Psoas muscle (tissue), 8 donors: ENCODE measurements around the gene CDK3. TPM values are rescaled to one million over a fixed set of nuclear protein-coding genes. Genes with fewer than 3 reads are reported as not detected.

ENCODE experiments used
- ATAC-seq, 4 donors: fragments of 200-7000 bp; cut with Tn5 transposase; one replicate each; pipeline ENCODE4 v1.9.1; 2020; ENCODE audit warnings: moderate library complexity in 3 of 4, mild to moderate bottlenecking in 2 of 4
- DNase-seq, 2 donors: peaks; one replicate each; pipeline ENCODE4 v3.0.0-alpha.2; 2020
- H3K27ac ChIP-seq: fragments of 200-600 bp; one replicate; pipeline ENCODE4 v1.8.0; 2022
- H3K27me3 ChIP-seq, 3 donors: fragments of 200-600 bp in 1 of 3; one replicate each; pipeline versions ENCODE4 v1.6.1 to v1.8.0; 2013 to 2022; ENCODE audit warnings: low read length in 2 of 3, mild to moderate bottlenecking in 2 of 3, moderate library complexity in 1 of 3; ENCODE audit not compliant: insufficient read depth in 3 of 3
- H3K36me3 ChIP-seq, 2 donors: fragments of 200-600 bp in 1 of 2; one replicate each; pipeline versions ENCODE4 v1.6.1 to v1.8.0; 2013 to 2022; ENCODE audit warnings: low read depth in 1 of 2, mild to moderate bottlenecking in 1 of 2, moderate library complexity in 1 of 2; ENCODE audit not compliant: insufficient read depth in 1 of 2
- H3K4me1 ChIP-seq: fragments of 200-600 bp; one replicate; pipeline ENCODE4 v1.8.0; 2022
- H3K4me3 ChIP-seq: fragments of 200-600 bp; one replicate; pipeline ENCODE4 v1.8.0; 2022; ENCODE audit warnings: mild to moderate bottlenecking
- H3K9me3 ChIP-seq: fragments of 200-600 bp; one replicate; pipeline ENCODE4 v1.8.0; 2022
- WGBS, 3 donors: extraction: QIAGEN DNeasy Blood & Tissue Kit; methylation state at CpG; one replicate each; pipeline versions ENCODE4 v1.1.6 to v1.1.7; 2013; 5-methylcytosine and 5-hydroxymethylcytosine counted together
- intact Hi-C, 2 donors: fragments of 100-400 bp; cut with DNase I; formaldehyde crosslinking; loops; one replicate each; pipeline versions ENCODE4 v1.11.0 to v1.14.2; 2022
- polyA plus RNA-seq, 3 donors: library from polyadenylated mRNA; stranded (reverse); fragments of 200-250 nt; gene quantifications; one replicate each; pipeline ENCODE4 v1.2.3, GENCODE V29; 2013
- total RNA-seq, 4 donors: library from RNA; stranded (reverse); fragmentation: NEBNext Ultra II Directional in 2 of 4; extraction: Animal tissue kit (Norgen Biotek cat#: 25700) in 2 of 4; gene quantifications; one replicate each; pipeline versions ENCODE4 v1.2.1 to v1.2.4, GENCODE V29; 2021 to 2023
- TF ChIP-seq, protein P1 (sequence below): fragments of 200-600 bp; IDR thresholded peaks from one replicate; pipeline ENCODE4 v1.8.0; 2022; ENCODE audit warnings: antibody characterized with exemption
- donor health status: healthy with polysubstance abuse.
- donor health status: DM: no; HTN: no; CAD: no; lungs with moderate emphysema.
- donor health status: Bipolar disorder and iron deficiency.
- donor health status: healthy.
- donor health status: DM: yes; HTN: yes; CAD: no.
- donor health status: DM: no; HTN: no; CAD: no.
- donor health status: DM: no; HTN: no; CAD: no.
- donor health status: DM: yes; HTN: yes; CAD: no.

The CDK3 gene
- total and polyA plus RNA-seq, 7 donors = 0.47 to 1.9 (median 0.64) TPM

DNA sequence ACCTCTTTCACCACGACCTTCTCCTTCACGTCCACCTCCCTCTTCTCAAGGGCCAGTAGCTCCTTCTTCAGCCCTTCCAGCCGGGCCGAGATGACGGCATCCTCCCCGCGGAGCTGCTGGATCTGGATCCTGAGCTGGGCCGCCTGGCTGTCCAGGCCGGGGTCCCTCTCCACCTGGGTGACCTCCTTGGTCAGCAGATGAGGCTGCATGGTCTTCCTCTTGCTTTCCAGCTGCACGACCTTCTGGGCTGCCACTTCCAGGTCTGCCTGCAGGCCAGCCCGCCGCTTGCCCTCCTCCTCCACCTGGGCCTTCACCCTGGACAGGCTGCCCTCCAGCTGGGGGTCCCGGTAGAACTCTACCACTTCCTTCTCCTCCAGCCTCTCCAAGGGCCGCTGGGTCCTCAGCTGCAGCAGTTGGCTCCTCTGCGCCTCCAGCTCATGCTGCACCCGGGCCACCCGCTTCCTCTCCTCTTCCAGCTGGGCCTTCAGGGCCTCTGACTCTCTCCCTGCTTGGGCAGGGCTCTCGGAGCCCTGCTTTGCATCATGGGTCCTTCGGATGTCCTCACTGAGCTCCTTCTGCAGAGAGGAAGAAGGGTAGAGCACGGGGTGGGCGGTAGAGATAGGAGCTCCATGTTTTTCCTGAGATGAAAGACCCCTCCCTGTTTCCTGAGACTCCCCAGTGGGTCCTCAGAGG lies 9.5 kb downstream of the CDK3 start:
- ATAC-seq = no peak
- intact Hi-C loops = loop anchor here (5.0 to 10.0 kb wide), 2 partner anchors 285 to 292 kb away; no protein-coding TSS in a partner anchor
- DNase-seq = no peak
- Histone ChIP-seq H3K9me3 (no peaks in the 10 kb centered on the region), H3K4me1 (peaks cover 3% of the 10 kb centered on the region), H3K4me3 (no peak overlapping the region), H3K36me3 (no peaks in the 10 kb centered on the region), H3K27me3 (peaks cover 0 to under 1% (median 0%) of the 10 kb centered on the region in 3 donors), H3K27ac (no peak overlapping the region)
- WGBS, 3 donors = 88 to 90% (median 88%) methylated on average over 19 to 21 of the region's 21 CpGs
- TF ChIP-seq, protein P1, sequence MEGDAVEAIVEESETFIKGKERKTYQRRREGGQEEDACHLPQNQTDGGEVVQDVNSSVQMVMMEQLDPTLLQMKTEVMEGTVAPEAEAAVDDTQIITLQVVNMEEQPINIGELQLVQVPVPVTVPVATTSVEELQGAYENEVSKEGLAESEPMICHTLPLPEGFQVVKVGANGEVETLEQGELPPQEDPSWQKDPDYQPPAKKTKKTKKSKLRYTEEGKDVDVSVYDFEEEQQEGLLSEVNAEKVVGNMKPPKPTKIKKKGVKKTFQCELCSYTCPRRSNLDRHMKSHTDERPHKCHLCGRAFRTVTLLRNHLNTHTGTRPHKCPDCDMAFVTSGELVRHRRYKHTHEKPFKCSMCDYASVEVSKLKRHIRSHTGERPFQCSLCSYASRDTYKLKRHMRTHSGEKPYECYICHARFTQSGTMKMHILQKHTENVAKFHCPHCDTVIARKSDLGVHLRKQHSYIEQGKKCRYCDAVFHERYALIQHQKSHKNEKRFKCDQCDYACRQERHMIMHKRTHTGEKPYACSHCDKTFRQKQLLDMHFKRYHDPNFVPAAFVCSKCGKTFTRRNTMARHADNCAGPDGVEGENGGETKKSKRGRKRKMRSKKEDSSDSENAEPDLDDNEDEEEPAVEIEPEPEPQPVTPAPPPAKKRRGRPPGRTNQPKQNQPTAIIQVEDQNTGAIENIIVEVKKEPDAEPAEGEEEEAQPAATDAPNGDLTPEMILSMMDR = no peak

DNA sequence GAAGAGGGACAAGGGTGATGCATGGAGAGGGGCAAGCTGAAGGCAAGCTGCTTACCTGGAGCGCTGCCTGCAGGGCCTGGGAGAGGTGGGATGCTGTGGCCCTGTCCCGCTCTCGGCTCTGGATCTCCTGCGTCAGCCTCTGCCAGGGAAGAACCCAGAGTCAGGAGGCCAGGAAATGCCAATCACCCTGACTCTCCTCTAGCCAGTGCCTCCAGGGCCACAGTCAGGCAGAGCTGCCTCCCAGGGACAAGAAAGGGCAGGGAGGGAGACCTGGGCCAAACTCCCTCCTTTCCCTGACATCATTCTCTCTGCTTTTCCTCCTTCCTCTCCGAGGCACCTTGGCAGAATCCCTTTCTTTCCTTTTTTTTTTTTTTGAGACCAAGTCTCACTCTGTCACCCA lies 11.3 kb downstream of the CDK3 start:
- no peaks in the 10 kb centered on the region for H3K9me3 ChIP-seq
- TF ChIP-seq, protein P1 = no peak
- DNase-seq = no peak

GRCh38 chr17:76013377-76013932 lies 12.8 kb downstream of the CDK3 start:
- ATAC-seq = no peak
- H3K9me3 ChIP-seq = no peaks in the 10 kb centered on the region
- peaks cover 3% of the 10 kb centered on the region for H3K4me1 ChIP-seq
- peaks cover 0 to 1% (median 0%) of the 10 kb centered on the region in 3 donors for H3K27me3 ChIP-seq
- H3K4me3 ChIP-seq = no peak overlapping the region
- H3K27ac ChIP-seq = no peak overlapping the region
- DNase-seq = no peak
- intact Hi-C loops = loop anchor here (5.0 to 10.0 kb wide), 2 partner anchors 281 to 289 kb away; no protein-coding TSS in a partner anchor
- TF ChIP-seq, protein P1 = no peak
- WGBS, 3 donors = 74 to 76% (median 75%) methylated on average over 15 of the region's 15 CpGs
- no peaks in the 10 kb centered on the region for H3K36me3 ChIP-seq

More for the DNA sequence above, 11.3 kb downstream of the CDK3 start:
- Histone ChIP-seq H3K36me3 (no peaks in the 10 kb centered on the region), H3K4me3 (no peak overlapping the region), H3K4me1 (peaks cover 3% of the 10 kb centered on the region), H3K27ac (no peak overlapping the region), H3K27me3 (peaks cover 0 to 1% (median 0%) of the 10 kb centered on the region in 3 donors)
- intact Hi-C loops = loop anchor here (5.0 to 10.0 kb wide), 2 partner anchors 283 to 290 kb away; no protein-coding TSS in a partner anchor
- ATAC-seq = no peak
- WGBS, 3 donors = 74 to 90% (median 75%) methylated on average over 5 of the region's 5 CpGs

DNA sequence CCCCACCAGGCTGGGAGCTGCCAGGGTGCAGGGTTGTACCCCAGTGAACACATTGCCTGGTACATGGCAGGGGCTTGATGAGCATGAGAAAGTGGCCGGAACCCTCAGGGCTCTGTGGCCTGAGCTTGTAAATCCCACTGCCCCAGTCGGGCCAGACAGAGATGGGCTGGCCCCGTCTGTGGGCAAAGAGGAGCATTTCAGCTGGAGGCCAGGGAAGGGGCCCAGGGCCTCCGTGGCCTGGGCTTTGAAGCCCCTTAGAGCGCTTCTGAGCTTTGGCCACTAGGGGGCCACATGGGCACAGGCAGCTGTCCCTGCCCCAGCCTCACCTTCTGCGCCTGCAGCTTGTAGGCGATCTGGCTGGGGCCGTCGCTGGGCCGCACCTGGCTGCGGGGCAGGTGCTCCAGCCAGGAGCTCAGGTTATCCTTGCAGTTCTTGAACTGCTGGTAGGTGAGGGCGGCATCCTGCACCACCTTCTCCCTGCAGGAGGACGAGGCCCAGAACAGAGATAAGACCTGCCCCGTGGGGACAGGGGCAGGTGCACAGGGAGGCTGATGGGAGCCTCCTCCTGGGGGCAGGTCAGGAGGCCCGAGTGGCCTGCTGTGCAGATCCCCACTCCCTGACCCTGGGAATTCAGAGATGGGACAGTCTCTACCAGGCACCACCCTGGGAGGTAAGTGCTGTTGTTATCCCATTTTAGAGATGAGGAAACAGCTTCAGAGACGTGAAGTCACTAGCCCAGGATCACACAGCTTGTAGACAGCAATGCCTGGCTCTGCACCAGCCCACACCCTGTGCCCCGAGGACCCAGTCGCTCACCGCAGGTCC lies 13.7 kb downstream of the CDK3 start:
- TF ChIP-seq, protein P1 = peak; percentile 97
- intact Hi-C loops = loop anchor here (5.0 to 10.0 kb wide), 2 partner anchors 280 to 288 kb away; no protein-coding TSS in a partner anchor
- Histone ChIP-seq H3K27me3 (peaks cover 0 to 1% (median 0%) of the 10 kb centered on the region in 3 donors), H3K4me3 (no peak overlapping the region), H3K9me3 (no peaks in the 10 kb centered on the region), H3K4me1 (peaks cover 3% of the 10 kb centered on the region), H3K36me3 (no peaks in the 10 kb centered on the region), H3K27ac (no peak overlapping the region)
- DNase-seq (peak; percentile 73 to 82), ATAC-seq (peak; percentile 83 to 96 (median 90))
- 20 to 26% (median 20%) methylated on average over 19 of the region's 19 CpGs for WGBS, 3 donors
